Right lobe of liver (tissue), 4 donors: ENCODE measurements around the gene DDX51.

Source experiments
- POLR2A ChIP-seq: fragments of 450-650 bp; IDR thresholded peaks from one replicate; pipeline ENCODE4 v1.6.1; 2017; ENCODE audit warnings: antibody characterized with exemption, mild to moderate bottlenecking
- TF ChIP-seq, protein P1 (sequence below), 4 donors: fragments of 200-600 bp in 3 of 4; fragments of 450-650 bp in 1 of 4; IDR thresholded peaks; one replicate each; pipeline versions ENCODE4 v1.5.1 to v1.8.0; 2016 to 2022; ENCODE audit warnings: antibody characterized with exemption in 4 of 4, mild to moderate bottlenecking in 2 of 4
- donor health status: DM: no; HTN: no; CAD: no.
- donor health status: DM: no; HTN: no; CAD: no.
- donor health status: DM: no; HTN: yes; CAD: no.

DNA sequence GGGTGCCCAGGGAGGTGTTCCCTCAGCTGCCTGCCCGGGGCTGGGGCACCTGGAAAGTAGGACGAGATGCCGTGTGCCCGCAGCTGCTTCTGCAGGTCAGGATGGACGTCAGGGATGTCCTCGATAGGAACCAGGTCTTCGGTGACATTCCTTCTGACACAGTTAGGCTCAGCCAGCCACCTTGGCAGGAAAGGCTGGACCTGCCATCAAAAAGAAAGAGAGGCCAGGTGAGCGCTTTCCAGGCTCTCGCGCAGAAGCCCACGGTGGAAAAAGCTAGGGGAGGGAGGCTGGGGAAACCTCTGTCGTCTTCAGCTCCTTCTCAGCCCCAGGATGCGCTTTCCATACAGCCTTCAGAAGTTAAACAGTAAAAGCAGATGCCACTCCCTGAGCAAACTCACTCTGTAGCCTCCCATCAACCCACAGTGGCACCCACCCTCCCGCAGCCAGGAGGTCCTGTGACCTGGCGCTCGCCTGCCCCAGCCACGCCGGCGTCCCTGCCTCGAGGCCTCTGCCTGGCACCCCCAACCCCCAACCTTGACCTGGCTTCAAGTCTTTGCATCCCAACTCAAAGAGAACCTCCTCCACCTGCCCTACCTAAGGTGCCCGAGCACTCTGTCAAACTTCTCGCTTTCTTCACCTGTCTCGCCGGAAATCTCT lies 1.3 kb downstream of the DDX51 start:
- TF ChIP-seq, protein P1, sequence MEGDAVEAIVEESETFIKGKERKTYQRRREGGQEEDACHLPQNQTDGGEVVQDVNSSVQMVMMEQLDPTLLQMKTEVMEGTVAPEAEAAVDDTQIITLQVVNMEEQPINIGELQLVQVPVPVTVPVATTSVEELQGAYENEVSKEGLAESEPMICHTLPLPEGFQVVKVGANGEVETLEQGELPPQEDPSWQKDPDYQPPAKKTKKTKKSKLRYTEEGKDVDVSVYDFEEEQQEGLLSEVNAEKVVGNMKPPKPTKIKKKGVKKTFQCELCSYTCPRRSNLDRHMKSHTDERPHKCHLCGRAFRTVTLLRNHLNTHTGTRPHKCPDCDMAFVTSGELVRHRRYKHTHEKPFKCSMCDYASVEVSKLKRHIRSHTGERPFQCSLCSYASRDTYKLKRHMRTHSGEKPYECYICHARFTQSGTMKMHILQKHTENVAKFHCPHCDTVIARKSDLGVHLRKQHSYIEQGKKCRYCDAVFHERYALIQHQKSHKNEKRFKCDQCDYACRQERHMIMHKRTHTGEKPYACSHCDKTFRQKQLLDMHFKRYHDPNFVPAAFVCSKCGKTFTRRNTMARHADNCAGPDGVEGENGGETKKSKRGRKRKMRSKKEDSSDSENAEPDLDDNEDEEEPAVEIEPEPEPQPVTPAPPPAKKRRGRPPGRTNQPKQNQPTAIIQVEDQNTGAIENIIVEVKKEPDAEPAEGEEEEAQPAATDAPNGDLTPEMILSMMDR (IDR thresholded peaks at IDR 0.05): no peak
- TF ChIP-seq POLR2A: no peak
